ENCODE measurements around the gene LRRC61.
"Not testable (repeated sequence)": the region's sequence is repeated elsewhere in the genome, so short reads cannot be mapped to it uniquely, and the experiment has no call there.

LRRC61 gene

DNA sequence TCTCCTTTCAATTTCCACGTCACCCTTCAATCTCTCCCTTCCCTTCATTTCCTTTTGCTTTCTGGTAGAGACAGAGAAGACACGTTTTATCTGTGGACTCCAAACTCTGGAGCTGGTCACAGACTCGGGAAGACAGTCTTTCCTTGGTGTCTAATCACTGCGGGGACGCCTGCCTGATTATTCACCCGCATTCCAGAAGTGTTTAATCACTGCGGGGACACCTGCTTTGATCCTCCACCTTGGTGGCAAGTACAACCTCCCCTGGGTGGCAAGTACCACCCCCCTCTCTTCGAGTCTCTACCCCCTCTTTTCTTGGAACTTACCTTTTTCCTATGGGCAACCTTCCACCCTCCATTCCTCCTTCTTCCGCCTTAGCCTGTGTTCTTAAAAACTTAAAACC, 15.3 kb upstream of the LRRC61 start:
- DNase-seq, result no peak

DNA sequence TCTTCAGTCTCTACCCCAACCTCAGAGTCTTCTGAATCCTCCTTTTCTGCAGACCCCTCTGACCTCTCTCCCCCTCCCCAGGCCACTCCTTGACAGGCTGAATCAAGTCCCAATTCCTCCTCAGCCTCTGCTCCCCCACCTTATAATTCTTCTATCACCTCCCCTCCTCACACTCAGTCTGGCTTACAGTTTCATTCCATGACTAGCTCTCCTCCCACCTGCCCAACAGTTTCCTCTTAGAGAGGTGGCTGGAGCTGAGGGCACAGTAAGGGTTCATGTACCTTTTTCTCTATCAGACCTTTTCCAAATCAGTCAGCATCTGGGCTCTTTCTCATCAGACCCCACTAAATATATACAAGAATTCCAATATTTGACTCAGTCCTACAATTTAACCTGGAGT, 14.6 kb upstream of the LRRC61 start:
- DNase-seq, result no peak

DNA sequence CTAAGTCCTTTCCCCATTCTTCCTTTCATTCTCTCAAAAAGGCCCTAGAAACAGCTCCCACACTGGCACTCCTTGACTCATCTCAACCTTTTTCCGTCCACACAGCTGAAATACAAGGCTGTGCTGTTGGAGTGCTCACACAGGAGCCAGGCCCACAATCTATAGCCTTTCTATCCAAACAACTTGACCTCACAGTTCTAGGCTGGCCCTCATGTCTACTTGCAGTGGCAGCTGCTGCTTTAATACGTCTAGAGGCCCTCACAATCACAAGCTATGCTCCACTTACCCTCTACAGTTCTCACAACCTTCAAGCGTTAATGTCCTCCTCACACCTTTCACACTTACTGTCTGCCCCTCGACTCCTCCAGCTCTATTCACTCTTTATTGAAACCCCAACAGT, 12.0 kb upstream of the LRRC61 start:
- DNase-seq, result no peak

DNA sequence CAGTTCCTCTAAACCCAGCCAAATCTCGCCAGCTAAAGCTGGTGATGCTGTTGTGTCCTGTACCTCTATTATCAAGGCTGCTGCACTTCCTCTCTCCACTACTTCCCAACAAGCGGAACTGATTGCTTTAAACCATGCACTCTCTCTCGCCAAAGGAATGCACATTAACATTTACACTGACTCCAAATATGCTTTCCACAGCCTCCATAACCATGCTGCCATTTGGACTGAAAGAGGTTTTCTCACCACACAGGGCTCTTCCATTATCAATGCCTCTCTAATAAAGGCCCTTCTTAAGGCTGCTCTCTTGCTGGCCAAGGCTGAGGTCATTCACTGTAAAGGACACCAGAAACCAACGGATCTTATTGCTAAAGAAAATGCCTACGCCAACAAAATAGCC, 11.4 kb upstream of the LRRC61 start:
- no peak for DNase-seq

DNA sequence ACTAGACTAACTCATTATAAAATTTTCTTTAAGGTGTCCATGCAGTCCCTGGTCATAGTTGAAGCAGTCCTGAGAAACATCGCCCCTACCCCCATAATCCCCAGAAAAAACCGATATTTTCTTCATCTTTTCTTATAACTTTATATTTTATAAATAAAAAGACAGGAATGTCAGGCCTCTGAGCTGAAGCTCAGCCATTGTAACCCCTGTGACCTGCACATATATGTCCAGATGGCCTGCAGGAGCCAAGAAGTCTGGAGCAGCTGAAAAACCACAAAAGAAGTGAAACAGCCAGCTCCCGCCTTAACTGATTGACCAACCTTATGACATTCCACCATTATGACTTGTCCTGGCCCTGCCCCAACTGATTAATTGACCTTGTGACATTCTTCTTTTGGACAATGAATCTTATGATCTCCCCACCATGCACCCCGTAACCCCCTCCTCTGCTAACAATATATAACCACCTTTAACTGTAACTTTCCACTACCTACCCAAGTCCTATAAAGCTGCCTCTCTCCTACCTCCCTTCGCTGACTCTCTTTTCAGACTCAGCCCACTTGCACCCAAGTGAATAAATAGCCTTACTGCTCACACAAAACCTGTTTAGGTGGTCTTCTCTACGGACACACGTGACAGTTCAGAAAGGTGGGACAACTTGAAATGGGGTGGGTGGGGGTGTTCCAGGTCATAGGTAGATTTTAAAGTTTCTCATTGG, 10.3 kb upstream of the LRRC61 start:
- DNase-seq, result not testable (repeated sequence)

DNA sequence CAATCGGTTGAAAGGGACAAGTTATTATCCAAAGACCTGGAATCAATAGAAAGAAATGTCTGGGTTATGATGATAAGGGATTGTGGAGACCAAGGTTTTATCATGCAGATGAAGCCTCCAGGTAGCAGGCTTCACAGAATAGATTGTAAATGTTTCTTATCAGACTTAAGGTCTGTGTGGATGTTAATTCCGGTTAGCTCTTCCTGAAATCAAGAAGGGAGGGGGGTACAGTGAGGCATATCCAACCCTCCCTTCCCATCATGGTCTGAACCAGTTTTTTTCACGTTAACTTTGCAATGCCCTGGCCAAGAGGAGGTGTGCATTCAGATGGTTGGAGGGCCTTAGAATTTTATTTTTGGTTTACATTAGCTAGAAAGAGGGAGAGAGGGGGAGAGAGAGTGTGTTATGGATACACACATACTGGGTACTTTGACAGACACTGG, 9.8 kb upstream of the LRRC61 start:
- no peak for DNase-seq

DNA sequence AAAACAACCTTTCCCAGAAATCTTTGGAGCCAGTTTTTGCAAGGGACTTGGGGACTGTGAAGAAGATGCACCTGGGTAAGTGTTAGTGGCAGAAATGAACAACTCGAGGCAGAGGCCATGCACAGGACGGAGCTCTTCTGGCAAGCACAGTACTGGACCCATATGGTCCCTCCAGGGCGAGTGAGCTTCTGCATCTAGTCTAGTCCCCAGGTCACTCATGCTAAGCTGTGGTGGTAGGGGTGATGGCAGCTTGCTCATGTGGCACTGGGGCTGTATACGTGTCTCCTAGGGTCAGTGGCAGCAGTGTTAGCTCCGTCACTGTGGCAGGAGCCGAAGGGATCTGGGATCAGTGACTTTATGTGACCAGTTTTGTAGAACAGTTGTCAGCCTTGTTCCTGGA, 9.3 kb upstream of the LRRC61 start:
- DNase-seq, result no peak

DNA sequence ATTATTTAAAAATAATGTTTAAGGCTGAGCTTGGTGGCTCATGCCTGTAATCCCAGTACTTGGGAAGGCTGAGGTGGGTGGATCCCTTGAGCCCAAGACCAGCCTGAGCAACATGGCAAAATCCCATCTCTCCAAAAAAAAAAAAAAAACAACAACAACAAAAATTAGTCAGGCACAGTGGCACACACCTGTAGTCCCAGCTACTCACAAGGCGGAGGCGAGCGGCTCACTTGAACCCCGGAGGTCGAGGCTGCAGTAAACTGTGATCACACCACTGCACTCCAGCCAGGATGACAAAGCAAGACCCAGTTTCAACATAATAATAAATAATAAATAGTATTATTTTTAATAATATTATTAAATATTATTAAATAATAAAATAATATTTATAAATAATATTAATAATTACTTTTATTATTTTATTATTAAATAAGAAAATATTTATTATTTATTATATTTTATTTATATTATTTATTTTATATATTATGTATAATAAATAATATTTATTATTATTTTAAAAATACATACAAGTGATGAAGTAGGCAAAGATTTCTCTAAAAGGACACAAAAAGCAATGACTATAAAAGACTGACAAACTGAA, 8.4 kb upstream of the LRRC61 start:
- no peak for DNase-seq

DNA sequence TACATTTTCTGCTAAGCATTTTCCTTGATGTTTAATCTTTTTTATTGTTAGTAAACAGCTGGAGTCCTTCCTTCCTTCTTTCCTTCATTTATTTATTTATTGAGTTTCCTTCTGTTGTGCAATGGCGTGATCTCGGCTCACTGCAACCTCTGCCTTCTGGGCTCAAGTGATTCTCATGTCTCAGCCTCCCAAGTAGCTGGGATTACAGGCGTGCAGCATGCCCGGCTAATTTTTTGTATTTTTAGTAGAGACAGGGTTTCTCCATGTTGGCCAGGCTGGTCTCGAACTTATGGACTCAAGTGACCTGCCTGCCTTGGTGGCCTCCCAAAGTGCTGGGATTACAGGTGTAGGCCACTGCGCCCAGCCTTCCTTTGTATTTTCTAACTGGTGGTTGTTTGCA, 6.2 kb upstream of the LRRC61 start:
- not testable (repeated sequence) for DNase-seq

DNA sequence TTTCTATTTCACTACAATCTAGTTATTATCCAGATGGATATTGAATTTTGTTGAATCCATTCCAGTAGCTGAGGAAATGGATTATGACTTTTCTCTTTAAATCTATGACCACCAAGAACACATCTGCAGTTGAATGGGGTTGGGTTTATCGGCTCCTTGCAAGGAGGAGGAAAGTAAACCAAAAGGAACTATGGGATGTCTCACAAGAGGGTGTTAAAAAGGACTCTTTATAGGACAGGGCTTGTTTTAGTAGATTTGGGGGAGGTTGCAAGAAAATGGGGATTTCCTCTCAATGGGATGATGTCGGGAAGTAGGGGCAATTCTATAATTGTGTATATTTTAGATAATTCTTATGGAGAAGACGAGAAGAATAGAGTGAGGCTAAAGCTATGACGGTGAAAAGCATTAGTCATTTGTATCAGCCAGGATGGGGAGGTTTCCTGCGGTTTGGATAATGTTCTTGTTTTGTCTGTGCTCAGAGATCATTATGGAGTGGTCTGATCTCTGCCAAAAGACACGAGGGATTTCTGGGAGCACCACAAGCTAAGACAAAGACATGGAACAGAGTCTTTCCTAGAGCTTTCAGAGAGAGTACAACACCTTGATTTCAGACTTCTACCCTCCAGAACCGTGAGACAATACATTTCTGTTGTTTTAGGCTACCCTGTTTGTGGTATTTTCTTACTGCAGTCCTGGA, 5.3 kb upstream of the LRRC61 start:
- DNase-seq, result no peak

DNA sequence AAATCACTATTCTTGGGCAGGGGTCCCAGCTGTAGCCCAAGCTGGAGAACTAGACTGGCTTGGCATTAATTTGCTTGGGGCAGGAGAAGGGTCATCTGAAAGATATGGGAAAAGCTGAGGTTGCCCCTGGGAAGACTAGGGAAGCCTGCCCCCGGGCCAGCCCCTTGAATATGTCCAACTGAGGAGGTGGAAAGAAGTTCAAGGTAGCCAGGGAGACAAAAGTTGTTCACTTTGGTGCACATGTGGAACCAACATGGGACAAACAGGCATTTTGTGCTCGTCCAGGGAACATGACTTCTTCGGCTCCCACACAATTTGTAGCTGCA, 1.4 kb upstream of the LRRC61 start:
- DNase-seq, result no peak

DNA sequence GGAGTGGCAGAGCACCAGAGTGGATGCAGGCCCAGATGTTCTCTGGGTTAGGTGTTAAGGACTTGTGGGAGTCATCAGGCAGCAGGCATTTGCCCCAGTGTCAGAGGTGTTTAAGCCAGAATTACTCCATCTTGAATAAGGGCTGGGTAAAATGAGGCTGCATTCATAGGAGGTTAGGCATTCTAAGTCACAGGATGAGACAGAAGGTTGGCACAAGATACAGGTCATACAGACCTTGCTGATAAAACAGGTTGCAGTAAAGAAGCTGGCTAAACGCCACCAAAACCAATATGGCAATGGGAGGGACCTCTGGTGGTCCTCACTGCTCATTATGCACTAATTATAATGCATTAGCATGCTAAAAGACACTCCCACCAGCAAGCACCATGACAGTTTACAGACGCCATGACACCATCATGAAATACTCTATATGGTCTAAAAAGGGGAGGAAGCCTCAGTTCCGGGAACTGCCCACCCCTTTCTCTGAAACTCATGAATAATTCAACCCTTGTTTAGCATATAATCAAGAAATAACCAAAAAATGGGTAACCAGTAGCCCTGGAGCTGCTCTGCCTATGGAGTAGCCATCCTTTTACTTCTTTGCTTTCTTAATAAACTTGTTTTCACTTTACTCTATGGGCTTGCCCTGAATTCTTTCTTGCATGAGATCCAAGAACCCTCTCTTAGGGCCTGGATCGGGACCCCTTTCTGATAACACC, 882 bp upstream of the LRRC61 start:
- DNase-seq, result peak in 1 of 2 donors; percentile 54

DNA sequence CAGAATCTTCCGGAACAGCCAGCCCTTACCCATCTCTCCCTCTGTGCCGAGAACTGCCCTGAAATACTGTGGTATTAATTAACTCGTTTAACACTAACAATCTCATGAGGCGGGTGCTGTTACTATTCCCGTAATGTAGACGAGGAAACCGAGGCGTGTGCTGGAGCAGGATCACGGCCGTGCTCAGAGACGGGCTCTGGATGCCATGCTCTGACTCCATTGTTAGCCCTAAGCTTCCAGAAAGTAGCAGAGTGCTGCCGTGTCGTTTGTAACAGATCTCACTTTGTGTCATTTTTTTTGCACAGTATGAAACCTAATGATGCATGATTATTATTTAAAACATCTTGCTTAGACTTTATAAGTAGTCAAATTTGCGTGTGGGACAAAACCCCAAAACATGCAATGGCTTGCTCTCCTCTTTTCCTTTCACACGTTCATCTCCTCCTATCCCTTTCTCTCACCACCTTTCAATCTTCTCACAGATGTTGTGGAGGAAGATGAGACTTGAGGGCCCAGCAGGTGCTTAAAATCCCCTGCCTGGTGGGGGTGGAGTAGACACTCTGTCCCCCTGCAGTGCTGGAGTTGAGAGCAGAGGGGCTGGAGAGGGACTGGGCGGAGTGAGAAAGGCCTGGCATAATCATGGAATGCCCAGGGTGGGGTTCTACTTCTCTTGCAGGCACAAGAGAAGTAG, 672 bp downstream of the LRRC61 start:
- peak in 1 of 2 donors; percentile 17 for DNase-seq

DNA sequence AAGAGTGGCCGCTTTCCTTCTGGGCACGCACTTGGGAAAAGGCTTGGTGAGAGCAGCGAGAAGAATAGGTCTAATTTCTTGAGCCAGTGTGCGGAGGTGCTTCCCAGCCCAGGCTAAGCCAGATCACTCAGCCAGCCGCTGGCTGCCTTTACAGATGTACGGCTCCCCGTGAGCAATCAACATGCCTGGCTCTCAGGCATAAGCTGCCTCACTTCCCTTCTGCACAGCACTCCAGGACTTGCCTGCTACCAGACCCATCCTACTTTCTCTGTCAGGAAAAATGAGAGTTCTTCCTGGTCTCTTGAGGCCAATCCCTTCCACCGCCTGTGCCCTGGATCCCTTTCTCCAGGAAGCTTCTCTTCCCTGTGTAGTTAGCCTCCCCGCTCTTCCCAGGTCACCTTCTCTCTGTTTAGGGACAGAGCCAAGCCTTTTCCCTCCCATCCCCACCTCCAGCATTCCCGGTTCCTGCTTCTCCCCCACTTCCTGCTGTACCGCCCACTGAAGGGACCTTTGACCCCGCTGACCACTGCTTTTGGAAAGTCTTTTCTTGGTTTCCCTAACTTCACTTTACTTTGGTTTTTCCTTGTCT, 1.3 kb downstream of the LRRC61 start:
- peak in 1 of 2 donors; percentile 10 for DNase-seq

DNA sequence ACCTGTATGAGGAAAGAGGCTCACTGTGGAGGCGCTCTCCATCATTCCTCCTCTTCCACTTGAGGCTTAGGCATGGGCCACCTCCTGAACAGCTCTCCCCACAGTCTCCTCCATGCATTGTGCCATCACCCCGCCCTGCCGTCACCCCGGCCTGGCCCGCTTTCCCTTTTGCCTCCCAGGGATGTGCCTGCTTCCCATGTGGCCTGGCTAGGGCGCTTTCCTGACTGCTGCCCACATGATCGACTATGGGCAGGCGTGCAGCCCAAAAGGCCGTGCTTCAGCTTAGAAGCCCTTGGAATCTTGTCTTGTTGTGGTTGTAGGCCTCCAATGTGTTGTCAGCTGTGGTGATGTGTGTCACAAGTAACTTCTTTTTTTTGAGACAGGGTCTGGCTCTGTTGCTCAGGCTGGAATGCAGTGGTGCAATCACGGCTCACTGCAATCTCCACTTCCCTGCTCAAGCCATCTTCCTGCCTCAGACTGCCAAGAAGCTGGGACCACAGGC, 2.0 kb downstream of the LRRC61 start:
- DNase-seq, result peak; percentile 67 to 78

DNA sequence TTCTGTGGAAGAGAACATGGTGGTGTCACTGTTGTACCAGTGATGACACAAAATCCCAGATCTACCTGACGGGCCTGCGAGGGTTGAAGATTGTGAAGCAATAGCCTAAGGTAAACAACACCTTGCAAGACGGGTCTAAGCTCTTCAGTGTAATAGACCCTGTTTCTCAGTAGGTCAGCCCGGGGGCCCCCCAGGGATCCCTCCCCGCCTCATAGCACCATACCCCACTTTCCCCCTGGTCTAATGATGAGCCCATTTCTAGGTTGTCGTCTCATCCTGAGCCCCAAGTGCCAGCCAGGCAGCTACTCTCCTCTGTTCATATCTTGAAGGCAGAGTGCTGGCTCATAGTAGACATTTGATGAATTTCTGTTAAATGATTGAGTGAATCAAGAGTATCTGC, 2.7 kb downstream of the LRRC61 start:
- no peak for DNase-seq

DNA sequence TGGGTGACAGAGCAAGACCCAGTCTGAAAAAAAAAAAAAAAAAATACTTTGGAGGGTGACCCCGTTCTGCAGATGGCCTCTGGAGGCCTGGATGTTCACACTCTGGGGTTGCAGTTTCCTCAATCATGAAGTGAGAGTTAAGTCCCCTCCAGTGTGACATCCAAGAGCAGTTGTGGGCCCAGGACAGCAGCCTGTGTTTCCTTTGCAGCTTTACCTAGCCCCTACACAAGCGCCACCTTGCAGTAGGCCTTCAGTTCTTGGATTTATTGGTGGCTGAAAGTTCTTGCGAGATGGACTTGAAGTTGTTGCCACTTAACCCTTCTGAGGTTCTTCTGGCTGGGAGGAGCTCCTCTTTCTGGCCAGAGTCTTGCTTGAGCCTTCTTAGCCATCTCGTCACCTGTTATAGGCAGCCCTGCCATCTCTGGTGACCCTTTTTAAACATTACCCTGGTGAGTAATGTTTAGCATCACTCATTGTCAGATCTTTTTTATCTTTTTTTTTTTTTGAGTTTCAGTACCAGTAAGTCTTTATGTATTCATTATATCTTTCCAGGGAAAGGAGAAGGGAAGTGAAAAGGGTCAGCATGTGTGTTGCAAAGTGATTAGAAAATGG, 3.6 kb downstream of the LRRC61 start:
- DNase-seq, result no peak

DNA sequence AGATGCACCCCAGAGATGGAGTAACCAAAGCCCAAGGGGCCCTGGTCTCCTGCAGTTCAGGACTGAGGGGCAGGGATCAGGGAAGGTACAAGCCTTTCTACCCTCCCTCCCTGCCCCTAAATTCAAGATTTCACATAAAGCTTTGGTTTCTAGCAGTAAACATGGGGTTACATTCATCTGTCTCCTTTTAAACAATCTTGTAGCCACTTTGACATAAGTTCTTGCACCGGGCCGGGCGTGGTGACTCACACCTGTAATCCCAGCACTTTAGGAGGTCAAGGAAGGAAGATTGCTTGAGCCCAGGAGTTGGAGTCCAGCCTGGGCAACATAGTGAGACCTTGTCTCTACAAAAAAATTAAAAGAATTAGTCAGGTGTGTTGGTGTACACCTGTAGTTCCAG, 4.2 kb downstream of the LRRC61 start:
- DNase-seq, result no peak

DNA sequence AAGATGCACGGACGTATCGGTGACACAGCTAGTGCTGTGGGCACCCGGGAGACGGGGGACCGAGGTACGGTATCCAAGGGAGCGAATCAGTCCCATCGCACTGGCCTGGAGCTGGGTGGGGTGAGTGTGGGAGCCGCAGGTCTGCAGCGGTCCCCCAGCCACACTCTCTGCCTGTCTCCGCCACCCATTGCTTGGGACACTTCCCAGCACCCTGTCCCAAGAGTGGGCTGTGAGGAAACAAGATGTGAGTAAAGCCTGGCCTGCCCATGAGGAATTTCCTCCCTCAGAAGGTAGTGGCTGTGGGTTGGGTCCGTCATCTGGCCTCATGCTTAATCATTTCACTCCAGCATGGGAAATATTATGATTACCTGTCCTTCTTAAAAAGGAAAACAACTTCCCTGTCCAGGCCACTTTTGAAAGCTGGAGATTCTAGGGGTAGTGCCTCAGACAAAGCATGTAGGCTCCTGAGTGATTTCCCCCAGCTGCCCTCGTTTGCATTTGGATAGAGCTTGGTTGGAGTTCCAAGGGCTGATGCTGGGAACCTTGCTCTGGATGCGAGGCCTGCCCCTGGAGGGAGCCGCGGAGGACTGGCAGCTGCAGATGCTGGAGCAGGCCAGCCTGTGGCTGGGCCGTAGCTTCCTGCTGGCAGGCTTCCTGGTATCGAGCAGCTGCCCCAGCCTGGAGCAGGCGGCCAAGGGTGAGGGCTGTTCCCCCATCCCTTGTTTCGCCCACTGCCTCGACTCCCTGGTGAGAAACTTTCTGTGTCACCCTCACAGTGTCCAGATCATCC, 6.4 kb downstream of the LRRC61 start:
- DNase-seq, result no peak

DNA sequence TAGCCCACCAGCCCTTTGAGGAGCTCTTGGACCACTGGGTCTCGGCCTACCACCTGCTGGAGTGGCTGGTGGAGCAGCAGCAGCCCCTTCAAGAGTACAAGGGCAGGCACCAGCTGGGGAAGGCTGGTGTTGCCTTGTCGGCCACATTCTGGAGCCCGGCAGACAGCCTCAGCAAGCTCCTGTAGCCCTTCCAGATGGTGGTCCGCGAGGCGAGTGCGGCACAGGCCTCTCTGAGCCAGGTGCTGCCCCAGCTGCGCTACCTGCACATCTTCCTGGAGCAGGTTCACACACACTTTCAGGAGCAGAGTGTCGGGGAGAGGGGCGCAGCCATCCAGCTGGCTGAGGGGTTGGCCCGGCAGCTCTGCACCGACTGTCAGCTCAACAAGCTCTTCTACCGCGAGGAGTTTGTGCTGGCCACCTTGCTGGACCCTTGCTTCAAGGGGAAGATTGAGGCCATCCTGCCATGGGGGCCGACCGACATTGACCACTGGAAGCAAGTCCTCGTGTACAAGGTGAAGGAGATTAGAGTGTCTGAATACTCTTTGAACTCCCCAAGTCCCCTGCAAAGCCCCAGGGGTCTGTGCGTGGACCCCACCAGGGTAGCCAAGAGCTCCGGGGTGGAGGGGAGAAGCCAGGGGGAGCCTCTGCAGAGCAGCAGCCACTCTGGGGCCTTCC, 7.2 kb downstream of the LRRC61 start:
- DNase-seq, result no peak
